Measurements from ENCODE around the gene CXCR5.

Gene CXCR5

DNA sequence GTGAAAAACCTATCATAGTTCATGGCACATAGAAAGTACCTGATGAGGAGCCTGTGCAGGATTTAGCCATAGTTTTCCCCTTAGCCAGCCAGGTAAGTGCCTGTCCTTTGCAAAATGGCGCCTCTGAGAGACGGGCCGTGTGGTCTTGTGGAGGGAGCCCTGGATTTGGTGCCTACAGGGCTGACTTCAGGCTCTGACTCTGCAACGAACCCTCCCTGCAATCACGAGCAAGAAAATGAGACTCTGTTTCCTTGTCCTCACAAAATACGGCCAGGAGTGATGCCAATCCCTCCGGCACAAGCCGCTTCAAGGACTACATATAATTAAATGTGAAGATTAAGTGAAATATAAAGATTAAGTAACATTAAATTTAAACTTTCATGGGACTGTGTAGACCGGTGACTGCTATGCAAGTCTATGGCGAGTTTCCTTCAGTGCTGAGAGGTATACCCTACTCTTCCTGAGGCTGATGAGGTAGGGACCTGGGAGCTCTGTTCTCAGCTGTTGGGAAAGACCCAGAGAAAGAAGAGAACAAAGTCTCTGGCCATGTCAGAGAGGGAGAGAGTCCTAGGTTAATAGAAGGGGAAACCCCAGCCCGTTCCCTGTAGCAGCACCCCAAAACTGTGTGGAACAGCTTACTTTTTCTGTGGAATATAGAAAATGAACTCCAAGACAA lies 6.1 kb upstream of the CXCR5 start:
- DNase-seq = no peak

DNA sequence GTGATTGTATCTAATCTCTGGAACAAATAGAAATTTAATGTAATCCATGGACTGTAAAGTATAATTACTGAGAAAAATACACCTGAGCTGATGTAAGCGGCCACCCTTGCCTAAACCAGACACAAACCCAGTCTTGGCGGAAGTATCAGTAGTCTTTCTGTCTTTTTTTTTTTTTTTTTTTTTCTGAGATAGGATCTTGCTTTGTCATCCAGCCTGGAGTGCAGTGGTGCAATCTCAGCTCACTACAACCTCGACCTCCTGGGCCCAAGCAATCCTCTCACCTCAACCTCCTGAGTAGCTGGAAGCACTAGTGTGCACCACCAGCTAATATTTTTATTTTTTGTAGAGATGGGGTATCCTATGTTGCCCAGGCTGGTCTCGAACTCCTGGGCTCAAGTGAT lies 5.5 kb upstream of the CXCR5 start:
- DNase-seq = no peak

DNA sequence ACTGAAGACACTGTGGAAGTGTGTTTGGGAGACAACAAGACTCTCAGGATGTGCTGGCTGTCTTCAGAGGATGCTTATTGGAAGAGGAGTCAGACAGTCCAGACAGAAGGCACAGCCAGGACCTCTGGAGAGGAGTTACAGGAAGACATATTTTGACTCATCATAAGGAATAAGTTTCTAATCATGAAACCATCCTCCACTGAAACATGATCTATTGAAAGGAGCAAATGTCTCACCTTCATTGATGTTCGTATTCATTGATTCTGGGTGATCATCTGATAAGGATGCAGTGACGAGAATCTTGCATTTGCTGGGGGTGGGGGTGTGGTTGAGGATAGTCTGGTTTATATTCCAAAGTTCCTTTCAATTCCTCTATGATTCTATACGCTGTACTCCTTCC lies 2.5 kb upstream of the CXCR5 start:
- peak; percentile 41 for DNase-seq

DNA sequence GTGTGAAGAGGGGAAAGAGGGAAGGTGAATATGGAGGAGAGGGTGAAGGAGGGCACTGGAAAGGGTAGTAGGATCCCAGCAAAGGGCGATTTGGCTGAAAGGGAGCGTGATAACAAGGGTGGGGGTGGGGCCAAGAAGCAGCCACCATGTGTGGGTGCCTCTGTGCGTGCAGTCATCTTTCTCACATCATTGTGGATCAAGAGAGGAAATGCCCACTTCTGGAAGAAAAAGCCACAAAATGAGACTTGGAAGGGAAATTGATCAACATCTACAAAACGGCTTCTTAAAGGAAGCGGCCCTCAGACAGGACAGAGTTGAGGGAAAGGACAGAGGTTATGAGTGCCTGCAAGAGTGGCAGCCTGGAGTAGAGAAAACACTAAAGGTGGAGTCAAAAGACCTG lies 1.2 kb upstream of the CXCR5 start:
- no peak for DNase-seq

DNA sequence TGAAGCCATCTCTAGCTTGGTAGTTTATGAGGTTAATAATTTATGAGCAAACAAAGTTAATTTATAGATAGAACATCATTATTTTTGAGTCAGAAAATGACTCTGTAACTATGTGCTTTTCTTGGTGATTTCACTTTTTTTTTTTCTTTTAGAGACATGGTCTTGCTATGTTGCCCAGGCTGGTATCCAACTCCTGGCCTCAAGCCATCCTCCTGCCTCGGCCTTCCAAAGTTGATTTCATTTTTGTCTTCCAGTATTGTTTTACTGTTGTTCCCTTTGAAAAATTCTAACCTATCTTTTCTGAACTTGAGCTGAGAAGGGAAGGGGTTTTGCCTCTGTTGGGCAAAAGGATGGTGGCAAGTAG lies 706 bp upstream of the CXCR5 start:
- no peak for DNase-seq

DNA sequence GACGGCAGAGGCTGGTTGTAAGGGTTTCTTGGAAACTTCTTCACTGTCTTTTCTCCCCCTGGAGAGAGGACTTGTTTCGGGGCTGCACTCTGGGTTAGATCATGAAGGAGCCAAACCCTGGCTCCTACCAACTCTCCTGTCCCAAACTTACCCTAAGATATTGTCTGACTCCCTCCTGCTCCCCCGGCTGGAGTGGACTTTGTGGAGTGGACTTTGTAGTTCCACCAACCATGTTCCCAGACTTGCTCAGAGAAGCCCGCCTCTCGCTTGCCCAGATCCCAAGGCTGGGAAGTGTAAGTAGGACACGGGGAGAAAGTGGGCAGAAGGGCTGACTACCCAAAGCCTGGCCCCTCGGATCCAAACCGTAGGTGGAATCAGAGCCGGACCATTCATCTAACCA lies 1.2 kb downstream of the CXCR5 start:
- no peak for DNase-seq

DNA sequence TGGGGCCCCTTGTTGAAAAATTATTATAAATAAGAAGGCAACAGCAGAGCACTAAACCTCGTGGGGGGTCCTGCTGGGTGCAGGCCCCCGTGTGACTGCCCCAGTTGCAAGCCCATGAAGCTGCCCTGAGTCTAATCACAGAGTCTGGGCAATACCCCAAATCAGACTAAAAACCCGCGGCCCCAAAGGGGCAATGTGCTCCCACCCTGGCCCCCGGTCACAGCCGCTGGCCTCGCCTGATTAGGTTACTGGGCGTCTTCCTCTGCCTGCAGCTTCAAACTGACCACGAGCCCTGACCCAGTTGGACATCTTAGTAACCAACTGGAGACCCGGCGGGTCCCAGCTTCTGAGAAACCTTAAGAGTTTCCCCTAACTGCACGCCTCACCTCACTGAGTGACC lies 1.6 kb downstream of the CXCR5 start:
- no peak for DNase-seq

DNA sequence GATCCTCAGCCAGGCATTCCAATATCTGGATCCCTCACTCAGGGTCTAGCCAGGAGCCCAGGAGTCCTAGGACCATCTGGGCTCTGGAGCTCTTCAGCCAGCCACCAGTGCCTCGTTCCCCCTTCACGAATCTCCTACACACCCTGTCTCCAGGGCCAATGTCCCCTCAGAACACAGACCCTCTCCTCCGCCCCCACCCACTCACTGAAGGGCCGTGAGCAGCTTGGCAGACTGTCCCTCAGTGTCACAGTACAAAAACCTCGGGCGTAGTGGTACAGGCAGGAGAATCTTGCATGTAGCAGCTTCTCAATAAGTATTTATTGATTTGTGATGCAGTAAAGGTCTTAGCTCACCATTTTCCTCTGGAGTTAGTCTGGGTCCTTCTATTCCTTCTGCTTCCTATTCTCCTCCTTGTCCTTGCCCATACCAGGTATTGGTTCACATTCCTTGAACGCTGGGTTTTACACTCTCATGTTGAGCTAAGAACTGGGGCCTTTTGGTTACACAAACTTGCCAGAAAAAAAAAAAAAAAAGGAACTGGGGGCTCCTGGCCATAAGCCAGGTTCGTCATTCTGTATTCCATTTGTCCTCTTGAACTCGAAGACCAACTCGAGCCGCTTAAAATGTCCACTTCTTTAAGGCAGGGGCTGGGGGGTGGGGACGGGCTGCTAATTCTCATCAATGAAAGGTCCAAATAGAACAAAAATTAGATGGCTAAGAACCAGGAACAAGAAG lies 2.3 kb downstream of the CXCR5 start:
- no peak for DNase-seq

DNA sequence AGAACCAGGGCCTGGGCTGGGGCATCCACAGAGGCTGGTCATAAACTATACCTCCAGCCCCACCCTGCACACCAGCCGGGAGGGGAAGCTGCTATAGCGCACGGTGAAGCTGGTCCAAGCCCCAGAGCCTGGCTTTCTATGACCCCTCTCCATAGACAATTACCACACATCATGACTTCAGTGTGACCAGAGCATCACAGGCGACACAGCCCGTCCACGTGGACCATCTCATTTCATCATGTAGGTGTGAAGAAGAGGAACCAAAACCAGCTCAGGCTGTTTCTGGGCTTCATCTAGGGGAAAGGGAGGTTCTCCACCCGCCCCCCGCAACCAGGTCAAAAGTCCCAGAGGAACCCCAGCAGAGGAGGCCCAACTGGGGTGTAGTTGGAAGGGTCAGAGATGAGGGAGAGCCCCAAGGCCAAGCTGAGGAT lies 3.0 kb downstream of the CXCR5 start:
- DNase-seq = no peak

DNA sequence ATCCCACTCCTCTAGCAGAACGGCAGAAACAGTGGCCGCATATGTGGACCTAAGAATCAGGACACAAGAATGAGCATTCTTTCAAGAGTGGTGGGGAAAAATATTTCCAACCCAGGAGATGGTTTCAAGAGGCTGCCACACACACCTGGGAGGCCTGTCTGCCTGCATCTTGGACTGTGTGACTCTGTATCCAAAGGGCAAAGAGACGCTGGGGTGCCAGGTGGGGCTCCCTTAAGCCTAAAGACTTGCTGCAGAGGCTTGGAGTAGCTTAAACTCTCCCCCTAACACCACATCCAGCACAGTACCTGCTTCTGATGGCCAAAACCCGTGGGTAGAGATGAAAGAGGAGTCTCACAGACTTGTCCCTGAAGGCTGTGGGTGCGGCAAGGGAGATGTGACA lies 3.5 kb downstream of the CXCR5 start:
- DNase-seq = no peak

DNA sequence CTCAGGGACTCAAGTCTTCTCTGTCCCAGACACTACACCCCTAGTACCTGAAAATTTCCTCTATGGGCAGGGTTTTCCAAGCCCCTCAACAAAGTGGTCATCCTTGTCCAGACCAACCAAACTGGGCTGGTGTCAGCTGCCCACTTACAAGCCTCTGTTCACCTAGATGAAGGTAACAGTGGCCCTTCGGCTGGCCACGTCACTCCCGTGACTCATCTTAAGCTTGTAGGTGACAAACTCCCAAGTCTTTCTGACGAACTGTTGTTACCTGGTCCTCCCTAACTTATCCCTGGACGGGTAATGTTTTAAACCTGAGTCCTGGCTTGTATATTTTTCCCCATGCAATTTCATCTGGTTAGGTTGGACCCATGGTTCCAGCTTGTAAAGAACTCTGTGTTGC lies 4.7 kb downstream of the CXCR5 start:
- no peak for DNase-seq

DNA sequence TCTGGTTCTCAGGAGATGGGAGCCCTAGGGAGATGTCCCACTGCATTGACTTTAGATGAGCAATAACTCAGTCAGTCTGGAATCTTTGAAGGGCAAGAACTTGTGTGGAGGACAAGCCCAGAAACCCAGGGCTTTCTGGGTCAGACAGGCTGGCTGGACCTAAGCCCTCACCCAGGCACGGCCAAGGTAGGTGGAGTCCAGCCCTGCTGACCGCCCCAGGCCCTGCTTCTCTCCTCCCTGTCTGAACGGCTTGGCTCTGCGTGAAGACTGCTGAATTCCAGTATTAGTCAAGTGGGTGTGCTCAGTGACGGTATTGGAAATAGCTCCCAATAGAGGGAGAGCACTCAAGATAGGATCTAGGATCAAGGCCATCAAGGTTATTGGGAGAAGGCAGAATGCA lies 6.1 kb downstream of the CXCR5 start:
- peak; percentile 84 for DNase-seq

DNA sequence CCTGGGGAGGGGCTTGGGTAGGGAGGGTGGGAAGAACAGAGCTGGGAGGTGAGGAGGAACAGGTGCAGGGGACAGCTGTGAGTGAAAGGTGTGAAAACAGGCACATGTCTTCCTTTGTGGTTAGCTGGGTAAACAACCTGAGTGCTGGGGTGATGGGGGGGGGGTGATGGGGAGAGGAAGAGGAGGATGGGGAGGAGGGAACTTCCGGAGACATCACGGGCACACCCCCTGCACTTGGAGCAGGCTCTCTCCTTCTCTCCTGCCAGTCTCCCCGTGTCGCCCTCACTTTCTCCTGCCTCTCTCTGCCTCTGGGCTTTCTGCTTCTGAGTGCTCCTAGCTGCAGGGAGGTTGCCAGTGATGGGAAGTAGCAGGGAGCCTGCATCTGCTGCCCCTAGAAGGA lies 8.8 kb downstream of the CXCR5 start:
- no peak for DNase-seq

DNA sequence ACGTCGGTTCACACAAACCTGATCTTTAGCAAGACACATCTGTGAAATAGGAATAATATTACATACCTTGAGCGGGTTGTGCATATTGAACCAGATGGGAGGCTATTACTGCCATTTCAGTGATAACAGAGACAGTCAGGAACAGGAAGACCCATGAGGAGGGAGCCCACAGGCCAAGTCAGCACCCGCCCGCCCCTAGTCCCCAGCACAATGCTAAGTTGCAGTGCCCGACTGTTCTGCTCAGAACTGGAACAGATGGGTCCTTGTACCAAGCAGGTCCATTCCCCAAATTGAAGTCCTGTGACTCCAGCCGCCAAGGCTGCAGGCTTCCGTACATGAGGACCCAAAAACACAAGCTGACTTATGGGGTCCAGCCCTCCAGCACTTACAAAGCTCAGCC lies 9.3 kb downstream of the CXCR5 start:
- no peak for DNase-seq

DNA sequence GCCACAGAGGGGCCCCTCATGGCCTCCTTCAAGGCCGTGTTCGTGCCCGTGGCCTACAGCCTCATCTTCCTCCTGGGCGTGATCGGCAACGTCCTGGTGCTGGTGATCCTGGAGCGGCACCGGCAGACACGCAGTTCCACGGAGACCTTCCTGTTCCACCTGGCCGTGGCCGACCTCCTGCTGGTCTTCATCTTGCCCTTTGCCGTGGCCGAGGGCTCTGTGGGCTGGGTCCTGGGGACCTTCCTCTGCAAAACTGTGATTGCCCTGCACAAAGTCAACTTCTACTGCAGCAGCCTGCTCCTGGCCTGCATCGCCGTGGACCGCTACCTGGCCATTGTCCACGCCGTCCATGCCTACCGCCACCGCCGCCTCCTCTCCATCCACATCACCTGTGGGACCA lies 10.0 kb downstream of the CXCR5 start:
- no peak for DNase-seq

DNA sequence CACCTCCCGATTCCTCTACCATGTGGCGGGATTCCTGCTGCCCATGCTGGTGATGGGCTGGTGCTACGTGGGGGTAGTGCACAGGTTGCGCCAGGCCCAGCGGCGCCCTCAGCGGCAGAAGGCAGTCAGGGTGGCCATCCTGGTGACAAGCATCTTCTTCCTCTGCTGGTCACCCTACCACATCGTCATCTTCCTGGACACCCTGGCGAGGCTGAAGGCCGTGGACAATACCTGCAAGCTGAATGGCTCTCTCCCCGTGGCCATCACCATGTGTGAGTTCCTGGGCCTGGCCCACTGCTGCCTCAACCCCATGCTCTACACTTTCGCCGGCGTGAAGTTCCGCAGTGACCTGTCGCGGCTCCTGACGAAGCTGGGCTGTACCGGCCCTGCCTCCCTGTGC lies 10.5 kb downstream of the CXCR5 start:
- no peak for DNase-seq

DNA sequence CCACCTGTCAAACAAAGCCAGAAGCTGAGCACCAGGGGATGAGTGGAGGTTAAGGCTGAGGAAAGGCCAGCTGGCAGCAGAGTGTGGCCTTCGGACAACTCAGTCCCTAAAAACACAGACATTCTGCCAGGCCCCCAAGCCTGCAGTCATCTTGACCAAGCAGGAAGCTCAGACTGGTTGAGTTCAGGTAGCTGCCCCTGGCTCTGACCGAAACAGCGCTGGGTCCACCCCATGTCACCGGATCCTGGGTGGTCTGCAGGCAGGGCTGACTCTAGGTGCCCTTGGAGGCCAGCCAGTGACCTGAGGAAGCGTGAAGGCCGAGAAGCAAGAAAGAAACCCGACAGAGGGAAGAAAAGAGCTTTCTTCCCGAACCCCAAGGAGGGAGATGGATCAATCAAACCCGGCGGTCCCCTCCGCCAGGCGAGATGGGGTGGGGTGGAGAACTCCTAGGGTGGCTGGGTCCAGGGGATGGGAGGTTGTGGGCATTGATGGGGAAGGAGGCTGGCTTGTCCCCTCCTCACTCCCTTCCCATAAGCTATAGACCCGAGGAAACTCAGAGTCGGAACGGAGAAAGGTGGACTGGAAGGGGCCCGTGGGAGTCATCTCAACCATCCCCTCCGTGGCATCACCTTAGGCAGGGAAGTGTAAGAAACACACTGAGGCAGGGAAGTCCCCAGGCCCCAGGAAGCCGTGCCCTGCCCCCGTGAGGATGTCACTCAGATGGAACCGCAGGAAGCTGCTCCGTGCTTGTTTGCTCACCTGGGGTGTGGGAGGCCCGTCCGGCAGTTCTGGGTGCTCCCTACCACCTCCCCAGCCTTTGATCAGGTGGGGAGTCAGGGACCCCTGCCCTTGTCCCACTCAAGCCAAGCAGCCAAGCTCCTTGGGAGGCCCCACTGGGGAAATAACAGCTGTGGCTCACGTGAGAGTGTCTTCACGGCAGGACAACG lies 11.7 kb downstream of the CXCR5 start:
- DNase-seq = no peak

DNA sequence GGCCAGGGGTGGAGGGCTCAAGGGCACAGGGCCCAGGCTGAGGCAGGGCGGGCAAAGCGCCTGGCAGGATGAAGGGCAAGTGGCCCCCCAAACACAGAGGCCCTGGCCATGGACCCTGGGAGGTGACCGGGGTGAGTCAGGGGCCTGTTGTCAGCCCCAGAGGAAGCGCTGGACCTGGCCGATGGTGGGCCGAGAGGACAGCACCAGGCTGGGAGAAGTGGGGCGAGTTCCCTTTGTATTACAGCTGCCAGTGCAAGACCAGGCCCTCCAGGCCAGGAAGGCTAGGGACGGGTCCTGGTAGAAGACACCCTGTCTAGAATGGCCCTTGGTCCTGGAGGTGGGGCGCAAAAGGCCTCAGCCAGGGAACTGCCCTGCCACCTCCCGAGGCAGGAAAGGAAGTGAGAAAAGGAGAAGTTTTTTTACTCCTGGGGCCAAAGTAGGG lies 12.8 kb downstream of the CXCR5 start:
- DNase-seq = no peak

DNA sequence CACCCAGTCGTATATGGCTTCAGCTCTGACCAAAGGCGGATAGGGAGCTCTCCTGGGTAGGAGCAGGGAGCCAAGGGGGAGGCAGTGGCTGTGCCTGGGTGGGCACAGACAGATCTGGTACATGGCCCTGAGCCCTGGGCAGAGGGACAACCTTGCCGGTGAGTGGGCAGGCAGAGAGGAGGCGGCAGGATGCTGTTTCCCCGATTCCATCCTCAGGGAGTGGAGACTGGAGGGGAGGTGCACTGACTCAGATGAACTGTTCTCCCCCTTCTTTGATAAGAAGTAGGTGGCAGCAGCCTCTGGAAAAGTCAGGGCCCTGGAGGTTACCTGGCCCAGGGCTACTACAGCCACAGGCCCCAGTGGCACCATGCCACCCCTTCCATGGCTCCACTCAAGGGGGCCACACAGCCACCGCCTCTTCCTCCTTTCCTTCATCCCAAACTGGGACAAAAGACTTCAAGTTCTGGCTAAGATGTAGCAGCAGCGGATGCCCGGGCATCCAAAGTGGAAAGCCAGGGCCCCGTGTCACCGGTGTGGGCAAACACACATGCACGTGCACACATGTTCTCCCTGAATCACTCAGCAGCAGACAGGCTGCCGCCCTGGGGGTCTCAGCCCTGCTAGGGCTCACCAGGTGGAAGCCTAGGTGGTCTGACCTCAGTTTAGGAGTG lies 13.4 kb downstream of the CXCR5 start:
- no peak for DNase-seq

DNA sequence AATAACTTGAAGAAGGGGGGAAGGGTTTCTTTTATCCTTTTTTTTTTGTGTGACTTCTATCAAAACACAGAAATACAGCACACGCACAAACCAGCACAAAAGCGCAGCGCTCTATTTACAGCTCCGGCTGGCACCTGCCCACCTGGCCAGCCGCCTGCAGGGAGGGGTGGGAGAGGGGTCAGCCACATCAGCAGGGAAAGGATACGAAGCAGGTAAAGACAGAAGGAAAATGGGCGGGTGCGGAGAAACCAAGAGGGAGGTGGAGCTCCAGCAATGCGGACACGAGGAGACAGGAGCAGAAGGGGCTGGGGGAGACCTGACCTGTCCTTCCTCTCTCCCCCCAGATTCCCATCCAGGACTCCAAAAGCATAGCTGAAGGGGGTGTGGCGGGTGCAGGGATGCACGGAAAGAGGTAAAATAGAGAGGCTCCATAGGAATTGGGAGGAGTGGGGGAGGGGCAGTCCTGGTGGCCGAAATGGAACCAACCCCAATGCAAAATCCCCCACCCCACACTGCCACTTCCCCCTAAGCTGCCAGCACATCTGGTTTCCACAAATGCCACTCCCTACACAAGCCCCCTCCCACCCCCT lies 14.1 kb downstream of the CXCR5 start:
- no peak for DNase-seq

DNA sequence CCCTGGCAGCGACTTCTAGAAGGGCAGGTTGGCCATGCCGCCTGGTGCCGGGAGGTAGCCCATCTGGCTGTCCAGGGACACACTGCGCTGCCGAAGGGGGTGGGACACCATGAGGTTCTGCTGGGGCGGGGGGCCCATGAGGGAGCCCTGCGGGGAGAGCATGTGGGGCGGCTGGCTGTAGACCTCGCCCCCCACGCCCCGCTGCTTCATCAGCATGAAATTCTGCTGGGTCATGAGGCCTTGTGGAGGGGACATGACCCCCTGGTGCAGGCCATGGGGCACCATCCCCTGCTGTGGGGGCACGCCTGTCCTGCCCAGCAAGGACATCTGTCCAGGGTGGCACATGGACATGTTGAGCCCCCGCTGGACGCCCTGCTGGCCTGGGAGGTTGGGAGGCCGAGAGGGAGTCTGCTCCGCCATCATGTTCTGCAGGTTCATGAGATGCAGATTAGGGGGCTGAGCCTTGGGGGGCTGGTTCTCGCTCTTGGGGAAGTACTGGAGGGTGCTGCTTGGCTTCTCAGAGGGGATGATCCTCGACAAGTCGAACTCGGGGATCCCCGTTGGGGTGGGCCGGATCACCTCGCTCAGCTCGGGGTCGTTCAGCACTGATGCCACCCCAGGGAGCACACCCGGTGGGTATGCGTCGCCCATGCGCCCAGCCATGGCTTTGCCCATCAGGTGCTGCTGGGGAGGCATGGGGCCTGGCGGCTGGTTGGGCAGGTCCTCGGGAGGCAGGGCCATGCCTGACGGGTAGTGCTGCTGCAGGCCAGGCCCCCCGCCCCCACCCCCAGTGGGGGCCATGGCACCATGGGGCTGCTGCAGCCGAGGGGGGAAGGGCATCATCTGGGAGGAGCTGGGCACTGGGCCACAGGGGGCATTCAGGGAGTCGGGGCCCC lies 15.0 kb downstream of the CXCR5 start:
- DNase-seq = no peak

DNA sequence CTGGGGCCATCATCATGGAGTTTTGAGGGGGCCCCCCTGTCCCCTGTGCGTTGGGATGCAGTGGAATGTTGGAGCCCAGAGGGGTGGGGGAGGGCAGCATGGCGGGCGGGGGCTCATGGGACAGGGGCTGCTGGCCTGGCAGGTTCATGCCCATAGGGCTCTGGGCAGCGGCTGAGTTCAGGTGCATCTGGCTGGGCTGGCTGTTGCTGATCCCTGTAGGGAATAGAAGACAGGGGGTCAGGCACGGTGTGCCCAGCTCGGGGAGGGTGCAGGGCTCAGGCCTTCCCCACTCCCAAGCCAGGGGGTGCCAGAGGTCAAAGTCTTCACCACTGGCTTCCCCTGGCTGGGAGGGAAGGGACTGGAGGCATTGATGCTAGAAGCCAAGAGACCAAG lies 15.6 kb downstream of the CXCR5 start:
- no peak for DNase-seq
